Aorta (tissue), 5 donors: ENCODE measurements around the gene TYMP. TPM values are rescaled to one million over a fixed set of nuclear protein-coding genes. Genes with fewer than 3 reads are reported as not detected.

Experiments
- ATAC-seq: fragments of 200-7000 bp; cut with Tn5 transposase; one replicate; pipeline ENCODE4 v1.9.1; 2022; ENCODE audit warnings: moderate library complexity; ENCODE audit not compliant: low FRiP score
- DNase-seq, 2 donors: peaks; one replicate each; pipeline ENCODE4 v3.0.0-alpha.2; 2020
- H3K27ac ChIP-seq, 2 donors: one replicate each; pipeline ENCODE4 v1.5.1; 2013; ENCODE audit warnings: low read length in 2 of 2, mild to moderate bottlenecking in 2 of 2, moderate library complexity in 2 of 2, control low read depth in 1 of 2, inconsistent platforms in 1 of 2, low read depth in 1 of 2
- H3K27me3 ChIP-seq, 2 donors: one replicate each; pipeline ENCODE4 v1.6.1; 2013; ENCODE audit warnings: control low read depth in 1 of 2, low read length in 1 of 2, mild to moderate bottlenecking in 1 of 2, moderate library complexity in 1 of 2; ENCODE audit not compliant: insufficient read depth in 2 of 2, control insufficient read depth in 1 of 2
- H3K36me3 ChIP-seq, 2 donors: one replicate each; pipeline ENCODE4 v1.6.1; 2013; ENCODE audit warnings: control low read depth in 1 of 2, low read length in 1 of 2, mild to moderate bottlenecking in 1 of 2; ENCODE audit not compliant: insufficient read depth in 2 of 2, control insufficient read depth in 1 of 2
- H3K4me1 ChIP-seq, 2 donors: one replicate each; pipeline ENCODE4 v1.6.1; 2013; ENCODE audit warnings: low read length in 2 of 2, control low read depth in 1 of 2, mild to moderate bottlenecking in 1 of 2, moderate library complexity in 1 of 2; ENCODE audit not compliant: insufficient read depth in 2 of 2, control insufficient read depth in 1 of 2
- H3K4me3 ChIP-seq, 2 donors: one replicate each; pipeline ENCODE4 v1.5.1; 2013; ENCODE audit warnings: low read length in 2 of 2, control low read depth in 1 of 2, mild to moderate bottlenecking in 1 of 2
- H3K9me3 ChIP-seq: one replicate; pipeline ENCODE4 v1.6.1; 2013; ENCODE audit warnings: mild to moderate bottlenecking, low read length; ENCODE audit not compliant: control insufficient read depth
- WGBS, 2 donors: extraction: QIAGEN DNeasy Blood & Tissue Kit; methylation state at CpG; one replicate each; pipeline ENCODE4 v1.1.7; 2013; 5-methylcytosine and 5-hydroxymethylcytosine counted together
- intact Hi-C, 2 donors: fragments of 100-400 bp; cut with DNase I; formaldehyde crosslinking; loops; one replicate each; pipeline versions ENCODE4 v1.14.2 to v1.15.0; 2022
- polyA plus RNA-seq, 2 donors: library from polyadenylated mRNA; stranded (reverse); fragments of 200-250 nt; gene quantifications; one replicate each; pipeline ENCODE4 v1.2.3, GENCODE V29; 2013
- total RNA-seq, 2 donors: library from RNA; stranded (reverse); fragmentation: NEBNext Ultra II Directional; extraction: Animal tissue kit (Norgen Biotek cat#: 25700); gene quantifications; one replicate each; pipeline ENCODE4 v1.2.1, GENCODE V29; 2021
- donor health status: healthy with polysubstance abuse.
- donor health status: Bipolar disorder and iron deficiency.
- donor health status: DM: no; HTN: no; CAD: no.
- donor health status: DM: no; HTN: no; CAD: no.
- donor health status: DM: yes; HTN: yes; CAD: no.

TYMP gene
- total and polyA plus RNA-seq, 4 donors = 37.7 to 99.2 (median 57.7) TPM

DNA sequence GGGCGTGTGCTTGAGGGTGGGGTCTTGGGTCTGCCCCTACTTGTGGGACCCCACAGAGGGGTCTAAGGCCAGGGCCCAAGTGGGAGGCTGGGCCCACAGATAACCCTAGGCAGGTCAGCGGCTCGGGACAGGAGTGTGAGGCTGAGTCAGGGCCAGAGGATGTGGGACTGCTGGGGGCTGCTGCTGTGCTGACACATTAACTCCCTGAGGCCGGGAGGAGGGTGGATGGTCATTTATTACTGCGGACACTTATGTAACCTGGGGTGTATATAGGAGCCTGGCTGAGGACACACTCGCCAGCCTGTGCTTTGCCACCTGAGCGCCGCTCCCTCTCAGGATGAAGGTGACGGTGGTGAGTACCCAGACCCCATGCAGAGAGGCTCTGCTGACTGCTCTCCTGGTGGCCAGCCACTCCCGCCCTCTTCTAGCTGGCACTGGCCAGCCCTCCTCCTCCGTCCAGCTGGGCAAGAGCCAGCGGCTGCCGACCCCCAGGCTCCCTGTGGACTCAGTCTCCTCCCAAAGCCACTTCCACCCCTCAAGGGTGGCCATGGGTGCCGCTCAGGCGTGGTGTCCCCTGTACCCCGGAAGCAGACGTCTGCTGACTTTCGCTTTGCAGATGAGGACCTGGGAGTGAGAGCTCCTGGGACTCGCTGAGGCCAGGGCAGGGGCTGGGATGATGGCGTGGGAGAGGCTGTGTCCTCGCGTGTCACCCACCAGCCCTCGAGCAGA lies 43.1 kb downstream of the TYMP start, which contains the start of gene MIOX:
Gene MIOX (plus strand): TSS at position 299 of the 729 bp plus-strand sequence. CDS start 39 bp downstream, at position 338.
- WGBS, 2 donors = 64 to 78% methylated on average over 22 to 23 of the region's 23 CpGs
- no peak within 1 kb of the TSS for H3K4me3 ChIP-seq
- no peaks in the 10 kb centered on the region for H3K9me3 ChIP-seq
- intact Hi-C loops = no loop called here
- no peaks in the 10 kb centered on the region for H3K36me3 ChIP-seq
- no peaks in the 10 kb centered on the region for H3K4me1 ChIP-seq
- ATAC-seq (no peak), DNase-seq (peak in 1 of 2 donors; percentile 66)
- H3K27ac ChIP-seq = no peak within 1 kb of the TSS
- no peaks in the 10 kb centered on the region for H3K27me3 ChIP-seq

DNA sequence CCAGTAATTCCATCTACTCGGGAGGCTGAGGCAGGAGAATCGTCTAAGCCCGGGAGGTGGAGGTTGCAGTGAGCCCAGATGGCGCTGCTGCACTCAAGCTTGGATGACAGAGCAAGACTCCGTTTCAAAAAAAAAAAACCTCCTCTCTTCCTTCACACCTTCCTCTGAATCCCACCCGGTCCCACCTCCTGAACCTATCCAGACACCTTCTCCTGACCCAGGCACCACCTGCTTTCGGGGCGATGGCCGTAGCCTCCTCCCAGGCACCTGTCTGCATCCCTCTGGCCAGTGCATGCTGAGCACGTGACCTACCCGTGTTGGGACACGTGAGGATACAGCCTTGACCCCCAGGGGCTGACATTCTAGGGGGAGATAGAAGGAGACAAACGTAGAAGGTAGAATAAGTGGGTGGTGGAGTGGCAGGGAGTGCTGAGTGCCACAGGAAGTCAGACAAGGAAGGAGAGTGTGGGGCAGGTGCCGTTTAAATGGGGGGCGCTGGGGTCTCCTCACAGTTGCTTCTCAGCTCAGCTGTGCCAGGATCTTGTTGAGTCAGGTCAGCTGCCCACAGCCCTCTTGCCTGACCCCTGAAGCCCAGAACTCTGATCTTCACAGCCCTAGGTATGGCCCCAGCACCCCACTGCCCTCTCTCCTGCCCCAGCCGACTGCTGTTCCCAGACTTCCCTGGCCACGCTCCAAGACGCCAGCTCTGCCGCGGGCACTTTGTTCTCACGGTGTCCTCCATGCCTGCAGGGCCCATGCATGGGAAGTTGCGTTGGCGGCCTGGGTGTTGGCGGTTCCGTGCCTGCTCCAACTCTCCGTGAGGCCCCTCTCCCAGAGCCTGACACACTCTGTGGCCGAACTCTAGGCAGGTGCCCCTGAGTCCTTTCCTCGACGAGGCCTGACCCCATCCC lies 44.3 kb downstream of the TYMP start:
- no peak overlapping the region for H3K27ac ChIP-seq
- intact Hi-C loops = no loop called here
- no peaks in the 10 kb centered on the region for H3K27me3 ChIP-seq
- no peak overlapping the region for H3K4me3 ChIP-seq
- 64 to 69% methylated on average over 29 of the region's 29 CpGs for WGBS, 2 donors
- DNase-seq = no peak
- ATAC-seq = no peak
- H3K4me1 ChIP-seq = no peaks in the 10 kb centered on the region
- no peaks in the 10 kb centered on the region for H3K36me3 ChIP-seq
- no peaks in the 10 kb centered on the region for H3K9me3 ChIP-seq

DNA sequence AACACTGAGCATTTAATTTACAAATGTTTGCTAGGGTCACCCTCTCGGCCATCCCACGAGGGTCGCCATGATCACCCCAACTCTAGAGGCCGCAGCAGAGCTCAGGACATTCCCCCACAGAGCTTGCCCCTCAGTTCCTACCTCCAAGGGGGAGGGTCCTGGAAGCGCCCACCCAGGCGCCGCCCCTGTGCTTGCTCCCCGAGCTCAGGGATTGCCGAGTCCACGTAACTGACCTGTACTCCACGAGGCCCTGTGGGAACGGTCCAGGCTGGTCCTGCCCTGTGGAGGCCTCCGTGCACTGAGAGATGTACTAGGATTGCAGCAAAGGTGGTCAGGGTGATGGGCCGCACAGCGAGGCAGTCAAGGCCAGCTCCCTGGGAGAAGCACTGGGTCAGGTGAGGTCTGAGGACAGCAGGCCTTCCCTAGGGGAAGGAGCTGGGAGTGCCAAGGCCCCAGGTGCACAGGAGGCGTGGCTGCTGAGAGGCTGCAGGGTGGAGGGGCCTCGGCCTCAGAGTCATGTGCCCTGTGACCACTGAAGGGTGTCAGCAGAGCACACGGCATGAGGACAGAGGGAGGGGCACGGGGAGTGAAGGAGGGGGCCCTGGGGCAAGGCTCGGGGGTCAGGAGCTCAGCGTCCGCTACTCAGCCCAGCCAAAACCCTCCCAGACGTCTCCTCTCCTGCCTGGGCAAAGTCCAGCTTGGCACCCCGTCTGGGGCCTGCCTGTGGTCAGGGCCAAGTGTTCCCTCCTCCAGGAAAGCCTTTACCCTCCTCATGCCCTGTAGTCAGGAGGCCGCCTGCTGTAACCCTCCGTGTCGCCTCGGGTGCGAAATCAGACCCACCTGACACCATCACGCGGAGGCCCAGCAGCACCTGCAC lies 45.6 kb downstream of the TYMP start:
- Histone ChIP-seq H3K36me3 (no peaks in the 10 kb centered on the region), H3K4me1 (no peaks in the 10 kb centered on the region), H3K4me3 (no peak overlapping the region), H3K27me3 (no peaks in the 10 kb centered on the region), H3K27ac (no peak overlapping the region), H3K9me3 (no peaks in the 10 kb centered on the region)
- no peak for ATAC-seq
- 79 to 88% methylated on average over 29 to 31 of the region's 31 CpGs for WGBS, 2 donors
- peak in 1 of 2 donors; percentile 42 for DNase-seq
- intact Hi-C loops = no loop called here

DNA sequence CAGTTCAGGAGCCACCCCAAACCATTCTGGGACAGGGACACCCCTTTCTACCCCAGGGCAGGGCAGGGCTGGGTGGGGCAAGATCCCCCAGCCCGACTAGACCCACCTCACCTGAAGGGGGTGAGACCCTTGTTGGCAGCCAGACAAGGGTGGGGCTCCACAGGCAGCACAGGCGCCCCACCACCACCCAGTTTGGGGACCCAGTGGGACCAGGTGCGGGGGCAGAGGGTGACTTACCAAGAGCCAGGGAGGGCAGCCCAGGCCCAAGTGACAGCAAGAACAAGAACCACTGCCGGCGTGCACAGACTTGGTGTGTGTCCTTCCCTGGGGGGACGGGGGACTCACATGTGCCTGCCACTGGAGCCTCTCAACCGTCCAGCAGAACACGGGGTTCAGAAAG lies 46.3 kb downstream of the TYMP start:
- DNase-seq = no peak
- H3K27me3 ChIP-seq = no peaks in the 10 kb centered on the region
- ATAC-seq = no peak
- no peaks in the 10 kb centered on the region for H3K36me3 ChIP-seq
- WGBS, 2 donors = 91 to 92% methylated on average over 7 to 8 of the region's 8 CpGs
- intact Hi-C loops = no loop called here
- no peak overlapping the region for H3K27ac ChIP-seq
- H3K9me3 ChIP-seq = no peaks in the 10 kb centered on the region
- no peak overlapping the region for H3K4me3 ChIP-seq
- no peaks in the 10 kb centered on the region for H3K4me1 ChIP-seq

DNA sequence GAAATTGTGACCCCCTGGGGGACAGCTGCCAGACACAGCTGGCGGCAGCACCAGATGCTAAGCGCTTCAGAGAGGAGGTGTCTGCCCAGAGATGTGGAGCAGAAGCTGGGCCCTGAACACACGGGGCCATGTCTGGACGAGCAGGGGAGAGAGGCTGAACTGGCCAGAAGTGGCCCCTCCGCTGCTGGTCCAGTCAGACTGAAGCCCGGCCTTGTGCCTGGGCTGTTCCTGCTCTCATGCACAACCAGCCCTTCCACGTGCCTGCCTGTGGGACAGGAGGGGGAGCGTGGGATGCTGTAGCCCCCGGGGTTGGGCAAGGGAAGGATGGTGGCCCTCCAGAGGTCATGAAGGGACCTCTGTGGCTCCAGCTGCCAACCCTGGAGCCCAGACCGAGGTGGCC lies 46.7 kb downstream of the TYMP start:
- H3K27ac ChIP-seq = no peak overlapping the region
- no peak for ATAC-seq
- H3K4me1 ChIP-seq = no peaks in the 10 kb centered on the region
- no peaks in the 10 kb centered on the region for H3K36me3 ChIP-seq
- H3K27me3 ChIP-seq = no peaks in the 10 kb centered on the region
- WGBS, 2 donors = 83 to 88% methylated on average over 9 to 10 of the region's 10 CpGs
- DNase-seq = no peak
- intact Hi-C loops = no loop called here
- no peaks in the 10 kb centered on the region for H3K9me3 ChIP-seq
- H3K4me3 ChIP-seq = no peak overlapping the region

DNA sequence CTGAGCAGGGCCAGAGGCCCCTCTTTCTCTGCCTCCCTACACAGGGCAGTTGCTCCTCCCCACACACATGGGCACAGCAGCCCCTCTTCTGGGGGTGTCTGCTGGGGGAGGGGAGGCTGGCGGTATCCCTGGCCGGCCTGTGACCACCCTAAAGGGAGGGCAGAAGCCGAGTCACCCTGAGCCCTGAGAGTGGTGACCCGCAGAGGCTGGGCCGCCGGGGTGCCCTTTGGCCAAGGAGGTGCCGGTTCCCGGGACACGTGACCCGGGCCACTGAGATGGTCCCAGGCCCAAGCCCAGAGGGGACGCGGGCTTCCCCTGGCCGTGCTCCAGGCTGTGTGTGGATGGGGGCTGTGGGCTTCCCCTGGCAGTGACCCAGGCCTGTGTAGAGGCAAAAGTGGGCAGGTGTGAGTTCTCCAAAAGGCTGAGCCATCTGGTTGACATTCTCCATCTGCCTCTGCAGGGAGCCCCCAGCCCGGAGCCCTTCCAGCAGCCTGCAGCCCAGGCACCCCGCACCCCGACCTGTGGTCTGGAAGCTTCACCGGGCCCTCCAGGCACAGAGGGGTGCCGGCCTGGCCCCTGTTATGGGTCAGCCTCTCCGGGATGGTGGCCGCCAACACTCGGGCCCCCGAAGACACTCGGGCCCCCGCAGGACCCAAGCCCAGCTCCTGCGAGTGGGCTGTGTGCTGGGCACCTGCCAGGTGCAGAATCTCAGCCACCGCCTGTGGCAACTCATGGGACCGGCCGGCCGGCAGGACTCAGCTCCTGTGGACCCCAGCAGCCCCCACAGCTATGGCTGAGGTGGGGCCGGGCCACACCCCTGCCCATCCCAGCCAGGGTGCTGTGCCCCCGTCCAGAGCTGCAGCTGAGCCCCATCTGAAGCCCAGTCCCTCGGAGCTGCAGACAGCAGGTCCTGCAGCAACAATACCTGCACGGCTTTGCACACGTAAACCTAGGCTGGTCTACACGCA lies 47.4 kb downstream of the TYMP start:
- no peak overlapping the region for H3K27ac ChIP-seq
- ATAC-seq (no peak), DNase-seq (peak in 1 of 2 donors; percentile 47)
- intact Hi-C loops = no loop called here
- H3K4me1 ChIP-seq = no peaks in the 10 kb centered on the region
- no peak overlapping the region for H3K4me3 ChIP-seq
- H3K27me3 ChIP-seq = no peaks in the 10 kb centered on the region
- H3K36me3 ChIP-seq = no peaks in the 10 kb centered on the region
- 76% methylated on average over 35 of the region's 35 CpGs for WGBS, 2 donors
- no peaks in the 10 kb centered on the region for H3K9me3 ChIP-seq

DNA sequence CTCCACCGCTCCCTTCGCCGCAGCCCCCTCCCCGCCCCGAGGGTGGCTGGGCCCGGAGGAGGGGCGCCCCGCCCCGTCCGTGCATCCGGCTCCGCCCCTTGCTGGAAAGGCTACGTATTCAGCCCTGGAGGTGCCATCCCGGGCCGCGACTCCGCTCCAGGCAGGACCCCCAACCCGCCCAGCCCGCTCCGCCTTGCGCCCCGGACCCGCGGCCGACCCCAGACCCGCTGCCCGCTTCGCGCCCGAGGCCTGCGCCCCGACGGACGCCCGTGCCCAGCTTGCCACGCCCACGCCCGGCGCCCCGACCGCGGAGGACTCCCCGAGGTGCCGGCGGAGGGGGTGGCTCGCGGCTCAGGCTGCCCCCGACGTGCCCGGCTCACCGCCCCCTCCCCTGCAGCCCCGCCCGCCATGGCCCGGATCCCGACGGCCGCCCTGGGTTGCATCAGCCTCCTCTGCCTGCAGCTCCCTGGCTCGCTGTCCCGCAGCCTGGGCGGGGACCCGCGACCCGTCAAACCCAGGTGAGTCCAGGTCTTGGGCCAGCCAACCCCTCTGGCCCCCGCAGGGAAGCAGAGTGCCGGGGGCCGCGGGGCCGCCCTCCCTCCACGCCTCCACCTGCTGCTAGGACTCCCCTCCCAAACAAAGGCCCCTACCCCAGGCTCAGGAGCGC lies 48.2 kb downstream of the TYMP start, which contains the start of gene ADM2:
Gene ADM2 (plus strand): TSS at position 104 of the 667 bp plus-strand sequence. CDS start 305 bp downstream, at position 409.
- intact Hi-C loops = no loop called here
- Histone ChIP-seq H3K9me3 (no peaks in the 10 kb centered on the region), H3K27ac (no peak within 1 kb of the TSS), H3K36me3 (no peaks in the 10 kb centered on the region), H3K4me3 (peak within 1 kb of the TSS in 1 of 2 donors; percentile 17), H3K4me1 (no peaks in the 10 kb centered on the region), H3K27me3 (no peaks in the 10 kb centered on the region)
- 3 to 4% methylated on average over 43 to 70 of the region's 70 CpGs for WGBS, 2 donors
- ATAC-seq = no peak
- DNase-seq = peak in 1 of 2 donors; percentile 47
